SU-DHL-6 (cell line): Measurements from ENCODE around the gene F11R.
"Not testable (repeated sequence)": the region's sequence is repeated elsewhere in the genome, so short reads cannot be mapped to it uniquely, and the experiment has no call there.

Experiments
- CTCF ChIP-seq: fragments of 200-600 bp; sonication (generic); IDR thresholded peaks from one replicate; pipeline ENCODE4 v1.5.1; 2017; ENCODE audit warnings: antibody characterized with exemption, mild to moderate bottlenecking, low read length, moderate library complexity; ENCODE audit not compliant: insufficient read depth, poor library complexity, severe bottlenecking
- EZH2phosphoT487 ChIP-seq: fragments of 200-600 bp; sonication (generic), shearing (Covaris generic); conservative IDR thresholded peaks from 2 replicates; pipeline ENCODE4 v1.6.1; 2018; ENCODE audit warnings: mild to moderate bottlenecking, antibody characterized with exemption, low read length, moderate library complexity, mixed read lengths

GRCh38 chr1:161019111-161019660 lies 1.8 kb downstream of the F11R start:
- TF ChIP-seq CTCF, EZH2phosphoT487: not testable (repeated sequence)
